NCI-H2227 treated with DMSO at 0.1 percent for 48 hours (cell line): Measurements from ENCODE around the gene ELOA.
A peak's percentile ranks its signal among the peaks of the same experiment; 100 is the strongest.
"Not testable (repeated sequence)": the region's sequence is repeated elsewhere in the genome, so short reads cannot be mapped to it uniquely, and the experiment has no call there.

ENCODE experiments used
- DNase-seq: peaks from one replicate; lab custom pipeline; 2025; lab: John Stamatoyannopoulos, UW

The ELOA gene

GRCh38 chr1:23743287-23744152 lies at the start of gene ELOA:
ELOA (plus strand) TSS chr1:23743471; CDS start chr1:23743504, 33 bp downstream.
- peak; percentile 73 for DNase-seq

- no peak for DNase-seq
Measured at GRCh38 chr1:23693599-23693998, 49.7 kb upstream of the ELOA start.

- no peak for DNase-seq
Measured at GRCh38 chr1:23694371-23694770, 48.9 kb upstream of the ELOA start.

GRCh38 chr1:23695667-23696066 lies 47.6 kb upstream of the ELOA start:
- no peak for DNase-seq

- DNase-seq = no peak
Measured at GRCh38 chr1:23696335-23696989, 46.8 kb upstream of the ELOA start.

GRCh38 chr1:23698466-23698865 lies 44.8 kb upstream of the ELOA start:
- no peak for DNase-seq

GRCh38 chr1:23699280-23700179 lies 43.7 kb upstream of the ELOA start:
- no peak for DNase-seq

GRCh38 chr1:23701310-23701709 lies 42.0 kb upstream of the ELOA start:
- DNase-seq = no peak

GRCh38 chr1:23701996-23702395 lies 41.3 kb upstream of the ELOA start:
- DNase-seq = no peak

GRCh38 chr1:23704834-23705495 lies 38.3 kb upstream of the ELOA start:
- DNase-seq = no peak

GRCh38 chr1:23709229-23709628 lies 34.0 kb upstream of the ELOA start:
- no peak for DNase-seq

- DNase-seq = peak; percentile 13
Measured at GRCh38 chr1:23718482-23718881, 24.8 kb upstream of the ELOA start.

- DNase-seq = no peak
Measured at GRCh38 chr1:23719162-23719820, 24.0 kb upstream of the ELOA start.

GRCh38 chr1:23720256-23720995 lies 22.8 kb upstream of the ELOA start:
- no peak for DNase-seq

GRCh38 chr1:23722652-23723051 lies 20.6 kb upstream of the ELOA start:
- DNase-seq = no peak

- no peak for DNase-seq
Measured at GRCh38 chr1:23726686-23727085, 16.6 kb upstream of the ELOA start.

GRCh38 chr1:23727362-23727811 lies 15.9 kb upstream of the ELOA start:
- DNase-seq = no peak

GRCh38 chr1:23732363-23733224 lies 10.7 kb upstream of the ELOA start:
- DNase-seq = no peak

- DNase-seq = not testable (repeated sequence)
Measured at GRCh38 chr1:23733281-23733680, 10.0 kb upstream of the ELOA start.
